Coronary artery (tissue), 2 donors: ENCODE data around the gene IMMP2L.

Source experiments
- DNase-seq: peaks from one replicate; pipeline ENCODE4 v3.0.0-alpha.2; 2017; ENCODE audit warnings: low spot score
- H3K27ac ChIP-seq, 2 donors: fragments of 200-600 bp; sonication (generic); one replicate each; pipeline ENCODE4 v1.5.1; 2016 to 2019
- H3K4me3 ChIP-seq: fragments of 200-600 bp; sonication (generic); 2 replicates; pipeline ENCODE4 v1.5.1; 2016; ENCODE audit warnings: mild to moderate bottlenecking, moderate library complexity
- CTCF ChIP-seq: fragments of 200-600 bp; sonication (generic); IDR thresholded peaks from one replicate; pipeline ENCODE4 v1.5.1; 2019; ENCODE audit warnings: antibody characterized with exemption

IMMP2L gene

GRCh38 chr7:110922906-110923305, 639.4 kb downstream of the IMMP2L start:
- TF ChIP-seq CTCF, result no peak
- Histone ChIP-seq H3K27ac (peak overlapping the region in 1 of 2 donors; percentile 58), H3K4me3 (no peak overlapping the region)
- DNase-seq, result no peak

GRCh38 chr7:110921595-110922151, 640.6 kb downstream of the IMMP2L start:
- no peak overlapping the region for H3K4me3 ChIP-seq
- DNase-seq, result no peak
- no peak for TF ChIP-seq CTCF
- H3K27ac ChIP-seq, result peak overlapping the region in 1 of 2 donors; percentile 20

GRCh38 chr7:110918949-110919548, 643.2 kb downstream of the IMMP2L start:
- no peak overlapping the region for H3K27ac ChIP-seq
- no peak for TF ChIP-seq CTCF
- no peak overlapping the region for H3K4me3 ChIP-seq
- no peak for DNase-seq

- Histone ChIP-seq H3K4me3 (no peak overlapping the region), H3K27ac (no peak overlapping the region)
- no peak for DNase-seq
- no peak for TF ChIP-seq CTCF
Measured at GRCh38 chr7:110914263-110914662, 648.0 kb downstream of the IMMP2L start.

- Histone ChIP-seq H3K4me3 (no peak overlapping the region), H3K27ac (no peak overlapping the region)
- no peak for TF ChIP-seq CTCF
- no peak for DNase-seq
Measured at GRCh38 chr7:110911632-110912031, 650.7 kb downstream of the IMMP2L start.

GRCh38 chr7:110909117-110909516, 653.2 kb downstream of the IMMP2L start:
- DNase-seq, result no peak
- Histone ChIP-seq H3K27ac (no peak overlapping the region), H3K4me3 (no peak overlapping the region)
- no peak for TF ChIP-seq CTCF
